Measurements from ENCODE around the gene A1CF. TPM values are rescaled to one million over a fixed set of nuclear protein-coding genes. Genes with fewer than 3 reads are reported as not detected.
"Not testable (repeated sequence)": the region's sequence is repeated elsewhere in the genome, so short reads cannot be mapped to it uniquely, and the experiment has no call there.

A1CF gene
- not detected in 2 replicates for total RNA-seq

GRCh38 chr10:50885097-50885859 lies at the start of gene A1CF:
Gene A1CF (minus strand): TSS chr10:50885627. CDS start chr10:50859940, 25,687 bp downstream.
- DNase-seq (ENCODE audit: extremely low read depth, low read depth, low spot score), result no peak

- no peak for DNase-seq (ENCODE audit: extremely low read depth, low read depth, low spot score)
Measured at GRCh38 chr10:50931948-50932431, 46.6 kb upstream of the A1CF start.

- peak; percentile 2 for DNase-seq (ENCODE audit: extremely low read depth, low read depth, low spot score)
Measured at GRCh38 chr10:50929670-50930069, 44.2 kb upstream of the A1CF start.

- DNase-seq (ENCODE audit: extremely low read depth, low read depth, low spot score), result no peak
Measured at GRCh38 chr10:50928190-50928552, 42.7 kb upstream of the A1CF start.

GRCh38 chr10:50927522-50928189 lies 42.2 kb upstream of the A1CF start:
- DNase-seq (ENCODE audit: extremely low read depth, low read depth, low spot score), result no peak

- DNase-seq (ENCODE audit: extremely low read depth, low read depth, low spot score), result not testable (repeated sequence)
Measured at GRCh38 chr10:50923471-50923870, 38.0 kb upstream of the A1CF start.

- no peak for DNase-seq (ENCODE audit: extremely low read depth, low read depth, low spot score)
Measured at GRCh38 chr10:50919010-50919409, 33.6 kb upstream of the A1CF start.

GRCh38 chr10:50918529-50918928 lies 33.1 kb upstream of the A1CF start:
- no peak for DNase-seq (ENCODE audit: extremely low read depth, low read depth, low spot score)

GRCh38 chr10:50917486-50917885 lies 32.1 kb upstream of the A1CF start:
- DNase-seq (ENCODE audit: extremely low read depth, low read depth, low spot score), result no peak

GRCh38 chr10:50909334-50910014 lies 24.0 kb upstream of the A1CF start:
- no peak for DNase-seq (ENCODE audit: extremely low read depth, low read depth, low spot score)

GRCh38 chr10:50908366-50908765 lies 22.9 kb upstream of the A1CF start:
- no peak for DNase-seq (ENCODE audit: extremely low read depth, low read depth, low spot score)

GRCh38 chr10:50905797-50906196 lies 20.4 kb upstream of the A1CF start:
- not testable (repeated sequence) for DNase-seq (ENCODE audit: extremely low read depth, low read depth, low spot score)

GRCh38 chr10:50896721-50897120 lies 11.3 kb upstream of the A1CF start:
- no peak for DNase-seq (ENCODE audit: extremely low read depth, low read depth, low spot score)

GRCh38 chr10:50894312-50894711 lies 8.9 kb upstream of the A1CF start:
- no peak for DNase-seq (ENCODE audit: extremely low read depth, low read depth, low spot score)

- no peak for DNase-seq (ENCODE audit: extremely low read depth, low read depth, low spot score)
Measured at GRCh38 chr10:50892467-50892866, 7.0 kb upstream of the A1CF start.

GRCh38 chr10:50884302-50884701 lies 1.1 kb downstream of the A1CF start:
- no peak for DNase-seq (ENCODE audit: extremely low read depth, low read depth, low spot score)

- DNase-seq (ENCODE audit: extremely low read depth, low read depth, low spot score), result no peak
Measured at GRCh38 chr10:50883629-50884028, 1.8 kb downstream of the A1CF start.

GRCh38 chr10:50882540-50882983 lies 2.9 kb downstream of the A1CF start:
- no peak for DNase-seq (ENCODE audit: extremely low read depth, low read depth, low spot score)

GRCh38 chr10:50881046-50881445 lies 4.4 kb downstream of the A1CF start:
- DNase-seq (ENCODE audit: extremely low read depth, low read depth, low spot score), result not testable (repeated sequence)

GRCh38 chr10:50876429-50876828 lies 9.0 kb downstream of the A1CF start:
- no peak for DNase-seq (ENCODE audit: extremely low read depth, low read depth, low spot score)

GRCh38 chr10:50874723-50875122 lies 10.7 kb downstream of the A1CF start:
- no peak for DNase-seq (ENCODE audit: extremely low read depth, low read depth, low spot score)

Measured in glomerular endothelial cell (primary cell).